Head of caudate nucleus (tissue), 42 donors: Measurements from ENCODE around the gene DMBX1.

Experiments used
- DNase-seq, 42 donors: peaks; one replicate each; pipeline versions ENCODE4 v3.0.0 to v3.0.0-alpha.2; 2020 to 2021; ENCODE audit warnings: mixed read lengths in 7 of 42
- intact Hi-C: fragments of 100-400 bp; cut with DNase I; formaldehyde crosslinking; loops from one replicate; pipeline ENCODE4 v1.15.0; 2022

DMBX1 gene

DNA sequence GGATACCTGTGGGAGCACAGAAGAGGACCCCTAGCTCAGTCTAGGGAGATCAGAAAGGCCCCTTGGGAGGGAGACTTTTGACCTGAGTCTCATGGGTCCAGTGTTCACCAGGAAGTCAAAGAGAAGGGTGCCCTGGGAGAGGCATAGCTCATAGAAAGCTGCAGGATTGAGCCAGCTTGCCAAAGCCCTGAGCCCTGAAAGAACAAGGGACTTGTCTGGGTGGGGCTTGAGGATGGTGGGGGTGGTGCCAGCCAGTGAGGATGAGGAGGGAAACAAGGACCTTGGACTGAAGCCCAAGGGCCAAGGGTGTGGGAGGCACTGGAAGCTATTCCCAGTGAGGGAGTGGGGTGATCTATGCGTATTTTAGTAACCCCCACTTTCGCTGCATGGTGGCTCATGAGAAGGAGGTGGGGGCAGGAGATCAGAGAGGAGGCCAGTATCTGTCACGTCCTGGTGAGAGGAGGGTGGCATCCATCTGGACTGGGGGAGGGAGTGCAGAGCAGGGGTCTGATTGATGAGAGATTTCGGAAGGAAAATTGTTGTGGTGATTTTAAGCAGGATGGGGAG, 28.4 kb downstream of the DMBX1 start:
- intact Hi-C loops, result no loop called here
- DNase-seq, result no peak

DNA sequence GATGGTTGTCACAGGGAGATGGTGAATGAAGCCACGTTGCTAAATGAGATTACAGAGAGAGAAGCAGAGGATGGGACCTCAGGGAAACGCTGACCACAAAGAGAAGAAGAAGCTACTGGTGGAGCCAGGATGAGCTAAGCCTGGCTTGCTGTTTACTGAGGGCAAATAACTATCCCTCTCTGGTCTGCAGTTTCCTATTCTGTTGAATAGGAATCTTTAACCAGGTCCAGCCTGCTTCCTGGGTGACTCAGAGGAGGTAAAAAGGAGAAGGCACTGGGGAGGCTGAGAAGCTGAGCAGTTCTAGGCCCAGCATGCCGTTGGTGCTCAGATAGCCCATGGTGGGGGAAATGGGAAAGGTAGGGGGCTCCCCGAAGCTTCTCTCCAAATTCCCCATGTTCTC, 29.6 kb downstream of the DMBX1 start:
- DNase-seq, result no peak
- intact Hi-C loops, result no loop called here

DNA sequence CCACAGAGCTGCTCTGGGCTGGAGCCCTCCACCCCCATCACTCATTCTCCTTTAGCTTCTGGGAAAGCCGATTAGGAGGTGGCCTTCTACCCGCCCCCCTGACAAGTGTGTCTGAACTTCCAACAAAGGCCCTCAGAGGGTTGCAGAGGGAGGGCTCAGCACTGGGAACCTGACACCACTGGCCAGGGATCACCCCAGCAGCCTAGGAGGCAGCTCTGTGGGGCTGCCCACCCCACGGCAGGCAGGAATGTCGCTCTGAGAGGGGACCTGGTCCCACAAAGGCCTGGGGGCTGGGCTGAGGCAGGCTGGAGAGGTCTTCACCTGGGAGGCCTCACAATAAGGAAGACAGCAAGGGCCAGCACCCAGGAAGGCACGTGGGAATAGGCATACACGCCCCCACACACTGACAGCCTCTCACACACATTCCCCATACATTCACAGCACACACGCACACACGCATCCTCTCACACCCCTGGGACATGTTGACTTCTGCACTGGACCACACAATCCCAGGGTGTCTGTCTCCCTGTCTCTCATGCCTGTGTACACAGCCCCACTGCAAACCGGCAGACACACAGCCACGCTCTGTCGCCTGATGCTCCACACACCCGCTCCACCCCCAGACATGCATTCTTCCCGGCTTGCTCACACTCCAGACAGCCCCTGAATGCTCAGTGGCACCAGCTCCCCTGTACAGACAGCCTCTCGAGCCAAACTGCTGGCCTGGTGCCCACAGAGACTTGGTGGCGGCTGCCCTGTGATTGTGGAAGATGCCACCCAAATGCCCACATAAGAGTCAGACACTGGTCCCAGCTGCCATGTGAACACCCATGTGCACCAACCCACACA, 30.7 kb downstream of the DMBX1 start:
- DNase-seq, result peak in 8 of 42 donors; percentile 13 to 59 (median 36)
- intact Hi-C loops, result no loop called here

DNA sequence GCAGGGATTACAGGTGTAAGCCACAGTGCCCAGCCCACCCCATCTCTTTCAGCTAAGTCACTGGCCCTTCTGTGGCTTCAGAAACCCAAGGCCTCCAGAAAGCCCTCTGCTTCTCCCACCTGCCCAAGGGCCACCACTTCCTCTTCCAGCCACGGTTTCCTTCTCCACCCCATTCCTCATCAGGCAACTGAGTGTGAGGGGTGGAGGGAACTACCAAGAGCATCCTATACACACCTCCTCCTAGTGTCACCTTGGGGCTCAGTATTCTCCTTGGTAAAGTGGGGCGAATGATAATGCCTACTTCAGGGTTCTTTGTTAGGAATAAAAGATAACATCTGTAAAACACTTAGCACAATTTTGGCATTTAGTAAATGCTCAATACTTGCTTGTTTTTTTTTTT, 31.8 kb downstream of the DMBX1 start:
- intact Hi-C loops, result no loop called here

DNA sequence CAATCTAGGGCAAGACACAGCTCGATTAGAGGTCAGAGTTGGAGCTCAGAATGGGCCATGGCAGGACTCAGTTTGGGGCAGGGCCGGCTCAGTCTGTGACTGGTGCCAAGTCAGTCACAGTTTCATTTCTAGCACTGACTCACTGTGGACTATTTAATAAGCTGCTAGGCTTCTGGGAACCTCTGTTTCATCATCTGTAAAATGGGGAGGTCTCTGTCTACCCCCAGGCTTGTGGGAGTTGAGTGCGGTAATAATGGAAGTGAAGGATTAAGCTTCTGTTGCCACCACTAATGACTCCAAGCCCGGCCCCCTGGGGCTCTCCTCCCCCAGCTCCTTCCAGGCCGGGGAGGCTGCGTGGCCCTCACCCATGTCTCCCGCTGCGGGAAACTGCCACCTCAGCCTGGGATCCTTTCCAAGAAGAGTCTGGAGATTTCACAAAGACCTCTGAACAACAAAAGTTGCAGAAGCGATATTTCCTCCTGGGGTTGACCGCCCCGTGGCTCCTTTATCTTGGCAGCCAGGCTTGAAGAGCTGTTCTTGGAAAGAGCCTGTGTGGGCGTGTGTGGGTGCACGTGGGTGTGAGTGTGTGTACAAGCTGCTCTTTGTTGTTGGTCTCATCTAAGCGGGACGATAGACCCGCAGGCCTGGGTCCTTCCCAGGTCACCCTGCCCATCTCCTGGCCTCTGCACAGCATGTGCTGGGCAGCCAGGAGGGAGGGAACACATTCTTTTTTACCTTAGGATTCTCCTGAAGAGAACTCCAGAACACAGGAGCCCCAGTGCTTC, 32.7 kb downstream of the DMBX1 start:
- intact Hi-C loops, result no loop called here
- peak in 11 of 42 donors; percentile 11 to 73 (median 44) for DNase-seq

More for the DNA sequence above, 31.8 kb downstream of the DMBX1 start:
- no peak for DNase-seq

DNA sequence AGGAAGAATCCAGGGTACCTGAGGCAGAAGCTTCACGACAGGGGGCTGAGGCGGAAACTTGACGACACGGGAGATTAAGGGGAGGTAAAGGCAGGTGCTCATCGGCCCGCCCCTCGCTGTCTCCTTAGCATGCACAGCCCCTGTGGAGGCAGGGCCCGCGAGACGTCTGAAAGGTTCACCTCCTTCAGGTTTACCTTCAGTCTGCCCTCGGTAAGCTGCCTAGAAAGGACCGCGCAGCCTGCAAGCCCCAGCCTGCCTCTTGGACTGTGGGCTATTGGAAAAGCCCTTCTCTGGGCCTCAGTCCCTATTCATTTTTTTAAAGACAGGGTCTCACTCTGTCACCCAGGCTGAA, 33.3 kb downstream of the DMBX1 start:
- no peak for DNase-seq
- intact Hi-C loops, result no loop called here

DNA sequence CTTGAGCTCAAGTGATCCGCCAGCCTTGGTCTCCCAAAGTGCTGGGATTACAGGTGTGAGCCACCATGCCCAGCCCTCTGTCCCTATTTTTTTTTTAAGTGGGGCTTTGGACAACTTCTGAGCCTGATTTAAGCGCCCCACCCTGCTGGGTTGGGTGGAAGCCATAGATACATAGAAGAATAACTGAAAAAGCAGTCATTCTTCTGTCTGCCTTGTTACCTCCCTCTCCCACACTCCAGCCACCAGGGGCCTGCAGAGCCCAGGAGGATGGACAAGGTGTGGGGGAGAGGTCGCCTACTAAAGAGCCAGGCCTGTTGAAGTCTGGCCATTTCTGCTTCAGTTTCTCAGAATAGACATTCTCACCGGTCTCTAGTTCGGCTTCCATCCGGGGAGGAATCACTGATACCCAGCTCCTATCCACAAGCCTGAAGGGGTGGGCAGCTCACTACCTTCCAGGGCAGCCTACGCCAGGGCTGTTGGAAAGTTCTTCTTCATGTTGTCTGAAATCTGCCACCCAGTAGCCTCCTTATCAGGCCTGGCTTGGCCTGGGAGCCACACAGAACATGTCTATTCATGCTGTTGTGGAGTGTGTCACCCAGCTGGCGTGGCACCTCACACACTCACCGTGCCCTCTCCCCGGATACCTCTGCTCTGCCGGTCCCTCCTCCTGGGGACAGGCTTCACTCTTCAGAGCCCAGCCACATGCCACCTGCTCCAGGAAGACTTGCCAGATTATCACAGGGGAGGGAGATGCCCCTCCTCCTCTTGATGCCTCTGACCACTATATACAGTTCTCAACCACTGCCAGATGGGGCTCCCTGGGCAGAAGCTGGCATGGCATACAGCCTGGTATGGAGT, 34.1 kb downstream of the DMBX1 start:
- intact Hi-C loops, result no loop called here
- no peak for DNase-seq

DNA sequence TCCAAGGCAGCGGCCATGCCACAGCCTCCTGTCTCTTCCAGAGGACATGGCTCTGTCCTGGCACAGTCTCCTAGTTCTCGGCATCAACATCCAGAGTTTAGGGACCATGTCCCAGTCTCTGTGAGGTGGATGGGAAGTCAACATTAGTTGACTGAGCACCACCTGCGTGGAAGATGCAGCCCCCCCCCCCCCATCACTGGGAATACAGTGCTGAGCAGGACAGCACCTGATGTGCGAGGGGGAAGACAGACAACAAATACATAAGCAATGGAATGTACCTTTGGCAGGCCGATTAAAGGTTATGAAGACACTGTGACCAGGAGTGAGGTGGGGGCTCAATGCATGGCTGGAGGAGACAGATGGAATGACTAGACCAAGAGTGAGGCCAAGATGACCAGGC, 35.2 kb downstream of the DMBX1 start:
- intact Hi-C loops, result loop anchor here (5.0 kb wide), 2 partner anchors 48 to 83 kb away; no protein-coding TSS in a partner anchor
- DNase-seq, result no peak

DNA sequence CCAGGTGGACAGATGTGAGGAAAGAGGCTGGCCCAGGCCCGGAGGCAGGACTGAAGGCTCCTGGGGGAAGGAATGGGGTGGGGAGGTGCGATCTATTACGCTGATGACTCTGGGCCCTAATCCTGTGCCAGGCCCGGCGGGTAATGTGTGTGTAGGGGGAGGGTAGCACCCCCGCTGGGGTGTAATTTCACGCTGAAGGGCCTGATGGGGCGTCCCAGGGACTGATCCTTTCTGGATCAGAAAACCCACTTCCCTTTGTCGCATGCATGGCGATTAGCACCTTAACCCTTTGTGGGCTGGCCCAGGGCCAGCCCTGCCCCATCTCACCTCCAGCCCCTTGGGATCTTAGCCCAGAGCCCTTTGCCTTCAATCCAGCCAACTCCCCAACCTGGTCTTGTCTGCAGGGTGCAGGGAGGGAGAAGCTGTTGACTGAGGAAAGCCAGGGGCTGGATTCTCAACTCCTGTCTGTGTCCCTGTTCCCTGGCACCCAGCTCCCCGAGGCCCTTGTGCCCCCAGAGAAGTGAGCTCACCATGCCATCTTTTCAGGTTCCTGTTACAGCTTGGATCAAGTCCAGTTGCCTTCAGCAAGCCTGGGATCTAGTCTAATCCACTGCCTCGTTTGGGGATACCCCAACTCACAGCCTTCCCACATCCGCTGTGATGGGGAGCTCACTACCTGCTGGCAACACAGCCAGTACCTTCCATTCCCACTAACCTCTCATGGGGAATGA, 35.8 kb downstream of the DMBX1 start:
- DNase-seq, result no peak
- intact Hi-C loops, result loop anchor here (5.0 kb wide), 2 partner anchors 48 to 83 kb away; no protein-coding TSS in a partner anchor

DNA sequence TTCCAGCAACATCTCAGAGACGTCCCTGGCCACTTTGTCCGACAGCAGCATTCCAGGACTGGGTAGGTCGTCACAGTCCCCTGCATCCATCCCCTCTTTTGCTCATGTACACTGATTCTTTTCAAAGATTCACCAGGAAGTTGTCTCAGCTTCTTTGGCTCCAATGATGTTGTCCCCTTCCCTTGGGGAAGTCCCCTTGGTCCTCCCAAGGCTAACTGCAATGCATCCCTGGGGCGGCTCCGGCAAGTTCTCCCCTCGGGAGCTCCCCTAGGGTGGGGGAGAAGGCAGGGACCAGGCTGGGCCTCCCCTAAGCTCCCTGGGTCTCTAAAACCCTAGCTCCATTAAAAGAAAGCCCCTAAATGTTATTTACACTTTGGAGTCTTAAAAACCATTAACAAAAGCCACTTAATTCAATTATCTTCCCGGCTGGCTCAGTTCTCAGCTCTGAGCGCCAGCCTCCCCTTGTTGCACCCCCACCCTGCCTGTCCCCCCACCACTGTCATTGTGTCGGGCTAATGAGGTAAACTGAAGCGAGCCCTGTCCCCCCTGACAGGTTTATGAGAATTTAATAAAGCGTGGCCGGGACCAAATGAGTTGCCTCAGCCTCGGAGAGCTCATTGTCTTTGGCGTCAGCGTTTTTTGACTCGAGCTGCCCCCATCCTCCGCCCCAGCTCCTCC, 36.5 kb downstream of the DMBX1 start:
- DNase-seq, result no peak
- intact Hi-C loops, result loop anchor here (5.0 kb wide), 2 partner anchors 49 to 84 kb away; no protein-coding TSS in a partner anchor

DNA sequence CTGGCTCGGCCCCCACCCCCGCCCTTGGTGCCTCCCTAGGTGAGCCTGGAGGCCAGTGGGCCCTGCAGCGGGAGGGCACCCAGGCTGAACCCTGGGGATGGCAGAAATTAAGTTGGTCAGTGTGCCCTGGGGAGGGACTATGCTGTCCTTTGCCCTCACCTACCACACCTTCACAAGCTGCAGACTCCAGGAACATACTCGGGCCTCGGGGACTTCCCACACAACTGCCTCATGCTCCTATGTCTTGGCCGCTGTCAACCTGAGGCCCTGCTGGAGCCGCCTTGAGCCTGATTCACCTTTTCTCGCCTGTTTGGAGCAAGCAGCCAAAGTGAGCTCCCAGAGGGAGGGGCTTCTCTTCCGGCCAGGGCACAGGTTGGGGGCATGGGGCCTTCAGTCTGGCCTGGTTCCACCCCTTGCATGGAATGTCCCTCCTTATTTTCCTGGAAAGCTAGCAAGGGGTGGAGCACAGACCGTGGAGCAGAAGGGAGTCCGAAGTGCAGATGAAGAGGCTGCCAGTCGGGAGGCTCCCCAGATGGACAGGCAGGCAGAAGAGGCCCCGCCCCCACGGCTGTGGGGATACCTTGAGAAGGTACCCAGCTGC, 37.2 kb downstream of the DMBX1 start:
- no peak for DNase-seq

DNA sequence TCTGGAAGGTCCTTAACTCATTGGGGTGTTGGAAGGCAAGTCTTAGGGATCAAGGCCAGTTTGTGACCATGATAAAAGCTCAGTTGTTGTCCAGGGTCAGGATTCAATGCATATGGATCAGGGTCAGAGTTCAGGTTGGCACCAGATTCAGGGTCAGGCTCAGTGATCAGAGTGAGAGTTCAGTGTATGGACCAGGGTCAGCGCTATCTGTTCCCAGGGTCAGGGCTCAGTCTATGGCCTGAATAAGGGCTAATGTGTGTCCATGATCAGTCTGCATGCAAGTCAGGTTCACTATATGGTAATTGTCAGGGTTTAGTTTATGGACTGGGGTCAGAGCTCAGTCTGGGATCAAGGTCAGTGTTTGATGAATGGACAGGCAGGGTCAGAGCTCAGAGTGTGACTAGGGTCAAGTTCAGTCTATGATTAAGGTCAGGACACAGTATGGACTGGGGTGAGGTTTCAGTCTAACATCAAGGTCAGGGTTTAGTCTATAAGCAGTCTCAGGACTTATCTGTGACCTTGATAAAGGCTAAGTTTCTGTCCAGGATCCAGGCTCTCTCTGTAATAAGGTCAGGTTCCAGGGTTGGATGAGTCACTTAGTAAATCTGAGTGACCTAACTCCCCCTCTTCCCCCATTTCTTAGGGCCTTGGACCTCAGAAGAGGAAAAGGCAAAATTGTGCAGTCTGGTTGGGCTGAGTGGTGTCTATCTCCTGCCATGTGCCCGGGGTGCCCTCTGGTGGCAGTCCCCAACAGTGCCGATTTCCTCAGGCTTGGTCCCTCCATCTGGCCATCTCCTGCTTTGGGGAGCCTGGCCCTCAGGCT, 38.0 kb downstream of the DMBX1 start:
- intact Hi-C loops, result loop anchor here (5.0 kb wide), 2 partner anchors 50 to 85 kb away; no protein-coding TSS in a partner anchor
- DNase-seq, result peak; percentile 69 to 95 (median 88)

More for the DNA sequence above, 37.2 kb downstream of the DMBX1 start:
- intact Hi-C loops, result loop anchor here (5.0 kb wide), 2 partner anchors 49 to 84 kb away; no protein-coding TSS in a partner anchor

DNA sequence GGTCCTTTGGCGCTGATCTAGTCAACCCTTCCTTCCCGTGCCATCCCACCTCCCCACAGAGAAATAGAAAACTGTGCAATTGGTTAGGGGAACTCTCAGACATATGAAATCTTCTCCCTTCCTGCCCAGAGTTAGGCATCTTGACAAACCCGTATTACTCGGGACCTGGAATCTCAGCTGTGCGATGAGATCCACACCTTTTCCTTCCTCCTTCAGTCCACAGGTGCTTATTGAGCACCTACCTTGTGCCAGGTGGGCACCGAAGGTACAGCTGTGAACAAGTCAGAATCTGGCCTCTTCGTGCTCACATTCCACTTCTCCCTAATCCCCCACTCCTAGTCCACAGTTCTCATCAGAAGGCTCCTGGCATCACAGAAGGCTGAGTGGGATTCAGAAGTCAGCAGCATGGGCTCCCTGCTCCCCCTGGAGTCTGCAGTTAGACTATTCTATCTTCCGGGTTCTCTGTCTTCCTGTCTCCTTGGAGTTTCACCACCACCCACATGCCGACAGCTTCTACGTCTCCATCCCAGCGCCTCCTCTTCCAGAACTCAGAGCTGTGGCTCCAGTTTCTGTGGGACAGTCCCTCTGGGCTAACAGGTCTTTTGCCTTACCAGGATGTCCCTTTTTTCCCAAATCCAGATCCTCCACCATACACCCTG, 38.8 kb downstream of the DMBX1 start:
- peak in 31 of 42 donors; percentile 8 to 80 (median 46) for DNase-seq
- intact Hi-C loops, result loop anchor here (5.0 kb wide), 2 partner anchors 51 to 86 kb away; no protein-coding TSS in a partner anchor

DNA sequence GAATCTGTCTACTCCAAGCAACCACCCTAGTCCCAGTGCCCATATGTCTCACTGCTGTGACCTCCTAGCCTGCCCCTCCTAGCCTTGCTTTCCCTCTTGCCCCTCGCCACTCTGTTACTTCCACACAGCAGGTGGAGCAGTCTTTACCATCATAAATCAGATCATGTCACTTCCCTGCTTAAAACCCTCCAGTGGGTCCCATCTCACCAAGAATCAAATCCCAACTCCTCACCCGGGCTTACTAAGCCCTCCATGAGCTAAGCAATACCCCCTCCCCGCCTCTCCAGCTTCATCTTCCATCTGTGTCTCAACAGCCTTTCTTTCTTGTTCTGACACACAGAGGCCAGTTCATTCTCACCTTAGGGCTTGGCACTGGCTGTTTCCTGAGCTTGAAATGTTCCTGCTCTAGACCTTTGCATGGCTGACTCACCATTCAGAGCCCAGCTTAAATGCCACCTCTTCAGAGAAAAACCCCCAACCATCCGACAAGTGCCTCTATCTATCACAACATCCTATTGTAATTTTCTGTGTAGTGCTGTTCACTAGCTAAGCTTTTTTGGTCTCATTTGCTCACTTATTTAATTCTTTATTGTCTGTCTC, 39.5 kb downstream of the DMBX1 start:
- intact Hi-C loops, result loop anchor here (5.0 kb wide), 2 partner anchors 52 to 87 kb away; no protein-coding TSS in a partner anchor
- DNase-seq, result peak in 1 of 42 donors; percentile 47

DNA sequence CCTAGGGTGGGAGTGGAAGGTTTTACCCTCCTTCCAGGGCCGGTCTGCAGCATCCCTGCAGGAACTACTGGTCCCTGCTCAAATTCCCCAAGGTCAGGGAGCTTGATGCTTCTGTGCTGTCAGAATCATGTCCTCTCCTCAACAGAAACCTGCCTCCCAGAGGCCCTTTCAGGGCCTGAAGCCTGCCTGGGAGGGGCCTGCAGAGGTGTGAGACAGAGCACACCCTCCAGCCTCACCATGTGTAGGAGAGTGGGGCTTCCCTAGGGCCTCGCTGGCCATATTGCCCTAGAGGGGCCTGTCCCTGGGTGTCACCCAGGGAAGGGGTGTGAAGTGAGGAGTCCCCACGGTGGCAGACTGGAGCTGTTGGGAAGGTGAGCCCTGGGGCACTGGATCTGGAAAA, 40.7 kb downstream of the DMBX1 start:
- intact Hi-C loops, result loop anchor here (5.0 kb wide), 1 partner anchor 197 kb away; no protein-coding TSS in a partner anchor
- no peak for DNase-seq
